Middle frontal gyrus (tissue), 1 donor: ENCODE results near the gene CABP7.
A peak's percentile ranks its signal among the peaks of the same experiment; 100 is the strongest.

Source experiments
- DNase-seq: peaks from one replicate; pipeline ENCODE4 v3.0.0-alpha.2; 2015; ENCODE audit warnings: low spot score; ENCODE audit errors: extremely low spot score

Gene CABP7

GRCh38 chr22:29772170-29772641 lies 52.4 kb downstream of the CABP7 start:
- peak; percentile 5 for DNase-seq

GRCh38 chr22:29773233-29773632 lies 53.4 kb downstream of the CABP7 start:
- no peak for DNase-seq

- DNase-seq, result no peak
Observed at GRCh38 chr22:29780220-29780619, 60.4 kb downstream of the CABP7 start.

- DNase-seq, result peak; percentile 47
Observed at GRCh38 chr22:29780748-29781676, 61.2 kb downstream of the CABP7 start.
